ENCODE data around the gene GAD1. TPM values are rescaled to one million over a fixed set of nuclear protein-coding genes. Genes with fewer than 3 reads are reported as not detected.

The GAD1 gene
- polyA plus RNA-seq, 1 of the 3 experiments (the other 2 are of a cell fraction): 0.20 TPM

GRCh38 chr2:170772295-170772694 is 44.4 kb upstream of the GAD1 start:
- Histone ChIP-seq H2AFZ (ENCODE audit: low read depth) (no peak overlapping the region), H3K4me3 (ENCODE audit: low read depth in 2 of 2, low read length in 1 of 2) (no peak overlapping the region), H3K4me1 (ENCODE audit: control insufficient read depth in 1 of 2, insufficient read depth in 2 of 2, low read depth in 1 of 2, low read length in 1 of 2) (peaks cover 0 to 11% of the 10 kb centered on the region in 2 experiments; a peak in 1 of 4 replicates), H3K36me3 (replicated peaks in 1 of 2; ENCODE audit: control insufficient read depth in 1 of 2, insufficient read depth in 2 of 2, low read length in 1 of 2) (no peaks in the 10 kb centered on the region), H3K27ac (ENCODE audit: low read depth in 2 of 2, low read length in 1 of 2) (no peak overlapping the region), H3K79me2 (ENCODE audit: insufficient read depth) (no peaks in the 10 kb centered on the region), H3K27me3 (ENCODE audit: insufficient read depth) (peaks cover 37% of the 10 kb centered on the region), H3K9me3 (no peaks in the 10 kb centered on the region), H3K9ac (no peak overlapping the region), H4K20me1 (ENCODE audit: insufficient read depth) (no peaks in the 10 kb centered on the region), H3F3A (replicated peaks; ENCODE audit: insufficient read depth) (peaks cover 10% of the 10 kb centered on the region), H3K4me2 (no peak overlapping the region), H3K9me2 (no peaks in the 10 kb centered on the region)
- TF ChIP-seq YY1 (IDR thresholded peaks at IDR 0.05; ENCODE audit: low read depth) (no peak), NRF1 (IDR thresholded peaks at IDR 0.05; ENCODE audit: low read depth, low read length) (no peak), EP300 (IDR thresholded peaks at IDR 0.05; ENCODE audit: borderline replicate concordance in 1 of 2, low read depth in 1 of 2, low read length in 1 of 2) (no peak), SIN3A (IDR thresholded peaks at IDR 0.05; ENCODE audit: borderline replicate concordance, low read depth, low read length) (no peak), FOSL2 (IDR thresholded peaks at IDR 0.05; ENCODE audit: borderline replicate concordance, low read depth) (no peak), ZBTB33 (IDR thresholded peaks at IDR 0.05; ENCODE audit: borderline replicate concordance, low read depth) (no peak), SMC3 (IDR thresholded peaks at IDR 0.05; ENCODE audit: low read depth, low read length) (no peak), RXRA (IDR thresholded peaks at IDR 0.05; ENCODE audit: borderline replicate concordance, low read depth) (no peak), TCF12 (IDR thresholded peaks at IDR 0.05) (no peak), GATA2 (CRISPR knock-in tag; IDR thresholded peaks at IDR 0.05) (no peak), JUND (IDR thresholded peaks at IDR 0.05) (no peak), ELF1 (IDR thresholded peaks at IDR 0.05) (no peak), FOXM1 (IDR thresholded peaks at IDR 0.05; ENCODE audit: low read depth) (no peak), FOXJ3 (CRISPR knock-in tag; IDR thresholded peaks at IDR 0.05) (no peak), MXI1 (IDR thresholded peaks at IDR 0.05; ENCODE audit: low read depth, low read length) (no peak), RAD21 (IDR thresholded peaks at IDR 0.05; ENCODE audit: low read length) (no peak)
- TF ChIP-seq, protein P1, sequence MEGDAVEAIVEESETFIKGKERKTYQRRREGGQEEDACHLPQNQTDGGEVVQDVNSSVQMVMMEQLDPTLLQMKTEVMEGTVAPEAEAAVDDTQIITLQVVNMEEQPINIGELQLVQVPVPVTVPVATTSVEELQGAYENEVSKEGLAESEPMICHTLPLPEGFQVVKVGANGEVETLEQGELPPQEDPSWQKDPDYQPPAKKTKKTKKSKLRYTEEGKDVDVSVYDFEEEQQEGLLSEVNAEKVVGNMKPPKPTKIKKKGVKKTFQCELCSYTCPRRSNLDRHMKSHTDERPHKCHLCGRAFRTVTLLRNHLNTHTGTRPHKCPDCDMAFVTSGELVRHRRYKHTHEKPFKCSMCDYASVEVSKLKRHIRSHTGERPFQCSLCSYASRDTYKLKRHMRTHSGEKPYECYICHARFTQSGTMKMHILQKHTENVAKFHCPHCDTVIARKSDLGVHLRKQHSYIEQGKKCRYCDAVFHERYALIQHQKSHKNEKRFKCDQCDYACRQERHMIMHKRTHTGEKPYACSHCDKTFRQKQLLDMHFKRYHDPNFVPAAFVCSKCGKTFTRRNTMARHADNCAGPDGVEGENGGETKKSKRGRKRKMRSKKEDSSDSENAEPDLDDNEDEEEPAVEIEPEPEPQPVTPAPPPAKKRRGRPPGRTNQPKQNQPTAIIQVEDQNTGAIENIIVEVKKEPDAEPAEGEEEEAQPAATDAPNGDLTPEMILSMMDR (IDR thresholded peaks at IDR 0.05): no peak
- TF ChIP-seq, protein P2, sequence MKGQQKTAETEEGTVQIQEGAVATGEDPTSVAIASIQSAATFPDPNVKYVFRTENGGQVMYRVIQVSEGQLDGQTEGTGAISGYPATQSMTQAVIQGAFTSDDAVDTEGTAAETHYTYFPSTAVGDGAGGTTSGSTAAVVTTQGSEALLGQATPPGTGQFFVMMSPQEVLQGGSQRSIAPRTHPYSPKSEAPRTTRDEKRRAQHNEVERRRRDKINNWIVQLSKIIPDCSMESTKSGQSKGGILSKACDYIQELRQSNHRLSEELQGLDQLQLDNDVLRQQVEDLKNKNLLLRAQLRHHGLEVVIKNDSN (IDR thresholded peaks at IDR 0.05; ENCODE audit: borderline replicate concordance, low read depth): no peak
- ChIA-PET CTCF (interaction anchor here (1.0 to 1.8 kb wide), 3 partner anchors 44 to 379 kb away, joined by 3 to 6 read pairs (median 4); no protein-coding TSS in a partner anchor), POLR2A (no interaction called here)
- DNase-seq: no peak

Measured in SK-N-SH (cell line).